Nephron progenitor cell (in vitro differentiated cells): Measurements from ENCODE around the gene TRIM2.

ENCODE experiments used
- DNase-seq: peaks from one replicate; pipeline ENCODE4 v3.0.0; 2021
- H3K27ac Mint-ChIP-seq: 2 replicates; pipeline ENCODE4 v1.8.0; 2021; ENCODE audit warnings: mild to moderate bottlenecking, moderate library complexity, mixed read lengths
- H3K27me3 Mint-ChIP-seq: 2 replicates; pipeline ENCODE4 v1.8.0; 2021; ENCODE audit warnings: mild to moderate bottlenecking, low read depth, mixed read lengths; ENCODE audit not compliant: poor library complexity
- H3K36me3 Mint-ChIP-seq: 2 replicates; pipeline ENCODE4 v1.8.0; 2021; ENCODE audit warnings: low read depth, mixed read lengths
- H3K4me1 Mint-ChIP-seq: 2 replicates; pipeline ENCODE4 v1.8.0; 2021; ENCODE audit warnings: mixed read lengths
- H3K4me3 Mint-ChIP-seq: 2 replicates; pipeline ENCODE4 v1.8.0; 2021; ENCODE audit warnings: mild to moderate bottlenecking, moderate library complexity, mixed read lengths
- H3K9me3 Mint-ChIP-seq: 2 replicates; pipeline ENCODE4 v1.8.0; 2021; ENCODE audit warnings: mild to moderate bottlenecking, moderate library complexity, mixed read lengths
- TF ChIP-seq, protein P1 (sequence below): fragments of 200-600 bp; sonication (generic); IDR thresholded peaks from 2 replicates; pipeline ENCODE4 v1.5.0; 2021; ENCODE audit warnings: antibody characterized with exemption

Gene TRIM2

DNA sequence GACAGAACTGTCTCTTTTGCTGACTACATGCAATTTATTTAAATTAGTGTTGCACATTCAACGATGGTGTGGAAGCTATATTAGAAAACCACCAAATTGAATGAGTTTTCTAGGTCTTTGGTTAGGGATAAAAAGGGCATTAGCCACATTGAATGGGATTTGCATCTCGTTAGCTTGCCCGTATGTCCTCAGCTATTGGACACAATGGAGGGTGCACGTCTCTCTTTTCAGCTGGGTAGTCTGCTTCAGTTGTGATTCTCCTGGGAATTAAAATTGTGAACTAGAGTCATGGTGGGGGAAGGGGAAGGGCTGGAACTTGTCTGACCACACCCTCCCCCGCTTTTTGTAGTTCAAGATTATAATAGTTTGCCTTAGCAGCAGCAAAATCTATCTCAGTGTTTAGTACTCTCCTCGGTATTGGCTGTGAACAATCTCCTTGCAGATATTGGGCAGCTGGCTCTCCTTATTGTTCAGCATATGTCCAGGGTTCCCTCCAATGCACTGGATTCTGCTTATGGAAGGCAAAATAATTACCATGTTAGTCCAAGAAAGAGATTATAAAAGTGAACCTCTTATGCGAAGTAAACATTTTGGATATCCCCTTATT, 23.3 kb downstream of the TRIM2 start:
- TF ChIP-seq, protein P1, sequence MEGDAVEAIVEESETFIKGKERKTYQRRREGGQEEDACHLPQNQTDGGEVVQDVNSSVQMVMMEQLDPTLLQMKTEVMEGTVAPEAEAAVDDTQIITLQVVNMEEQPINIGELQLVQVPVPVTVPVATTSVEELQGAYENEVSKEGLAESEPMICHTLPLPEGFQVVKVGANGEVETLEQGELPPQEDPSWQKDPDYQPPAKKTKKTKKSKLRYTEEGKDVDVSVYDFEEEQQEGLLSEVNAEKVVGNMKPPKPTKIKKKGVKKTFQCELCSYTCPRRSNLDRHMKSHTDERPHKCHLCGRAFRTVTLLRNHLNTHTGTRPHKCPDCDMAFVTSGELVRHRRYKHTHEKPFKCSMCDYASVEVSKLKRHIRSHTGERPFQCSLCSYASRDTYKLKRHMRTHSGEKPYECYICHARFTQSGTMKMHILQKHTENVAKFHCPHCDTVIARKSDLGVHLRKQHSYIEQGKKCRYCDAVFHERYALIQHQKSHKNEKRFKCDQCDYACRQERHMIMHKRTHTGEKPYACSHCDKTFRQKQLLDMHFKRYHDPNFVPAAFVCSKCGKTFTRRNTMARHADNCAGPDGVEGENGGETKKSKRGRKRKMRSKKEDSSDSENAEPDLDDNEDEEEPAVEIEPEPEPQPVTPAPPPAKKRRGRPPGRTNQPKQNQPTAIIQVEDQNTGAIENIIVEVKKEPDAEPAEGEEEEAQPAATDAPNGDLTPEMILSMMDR: no peak
- Mint-ChIP-seq H3K9me3 (peaks cover 17% of the 10 kb centered on the region), H3K4me3 (no peak overlapping the region), H3K36me3 (peaks cover 51% of the 10 kb centered on the region), H3K27me3 (peaks cover 3% of the 10 kb centered on the region), H3K4me1 (peaks cover 85% of the 10 kb centered on the region), H3K27ac (no peak overlapping the region)
- DNase-seq: no peak

DNA sequence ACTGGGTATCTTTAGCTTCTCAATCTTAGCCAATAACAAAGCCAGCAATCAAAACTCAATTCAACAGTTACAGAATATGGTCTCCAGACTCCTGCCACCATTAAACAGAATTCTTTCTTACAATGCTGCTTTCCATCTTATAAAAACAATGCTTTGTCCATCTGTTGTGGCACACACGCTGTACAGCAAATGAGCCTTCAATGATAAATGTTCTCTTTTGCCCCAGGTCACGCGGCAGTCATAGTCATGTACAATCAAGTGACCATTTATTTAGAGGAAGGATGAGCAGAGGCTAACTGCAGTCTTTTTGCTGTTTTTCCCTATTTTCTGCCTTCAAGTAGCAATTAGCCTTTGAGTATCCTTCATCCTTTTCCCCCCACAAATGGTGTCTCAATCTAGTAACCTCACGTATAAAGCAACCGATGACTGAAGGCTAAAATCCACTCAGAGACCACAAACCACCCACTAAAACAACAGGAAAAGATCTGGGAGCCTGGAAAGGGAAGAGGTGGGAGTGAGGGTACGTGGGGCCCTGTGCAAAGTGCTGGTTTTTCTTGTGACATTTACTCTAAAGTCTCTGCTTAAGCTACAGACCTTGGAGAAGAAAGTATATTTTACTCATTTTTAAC, 24.4 kb downstream of the TRIM2 start:
- peaks cover 17% of the 10 kb centered on the region for H3K9me3 Mint-ChIP-seq
- no peak for DNase-seq
- TF ChIP-seq, protein P1: no peak
- H3K4me3 Mint-ChIP-seq: peak overlapping the region; percentile 51
- H3K36me3 Mint-ChIP-seq: peaks cover 51% of the 10 kb centered on the region
- peak overlapping the region; percentile 88 for H3K27ac Mint-ChIP-seq
- H3K4me1 Mint-ChIP-seq: peaks cover 90% of the 10 kb centered on the region
- peaks cover 3% of the 10 kb centered on the region for H3K27me3 Mint-ChIP-seq

DNA sequence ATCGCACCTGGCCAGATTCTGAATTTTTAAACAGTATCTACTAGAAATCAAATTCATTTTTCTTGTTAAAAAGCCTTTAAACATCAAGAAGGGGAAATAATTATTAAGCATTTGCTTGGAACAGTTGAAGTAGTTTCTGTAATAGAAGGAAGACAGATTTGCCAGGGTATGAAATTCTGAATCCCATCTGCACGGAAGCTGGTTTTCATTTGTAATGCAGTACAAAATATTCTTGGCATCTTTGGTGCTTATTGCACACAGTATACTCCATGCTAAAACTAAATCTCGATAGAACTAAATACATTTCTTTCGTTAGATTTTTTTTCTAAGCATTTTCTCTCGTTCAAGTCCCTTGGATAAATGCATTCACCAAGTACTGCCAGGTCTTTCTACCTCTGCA, 25.3 kb downstream of the TRIM2 start:
- H3K4me1 Mint-ChIP-seq: peaks cover 90% of the 10 kb centered on the region
- DNase-seq: no peak
- TF ChIP-seq, protein P1: no peak
- peak overlapping the region; percentile 13 for H3K4me3 Mint-ChIP-seq
- H3K9me3 Mint-ChIP-seq: peaks cover 15% of the 10 kb centered on the region
- H3K27me3 Mint-ChIP-seq: peaks cover 3% of the 10 kb centered on the region
- peak overlapping the region; percentile 88 for H3K27ac Mint-ChIP-seq
- peaks cover 46% of the 10 kb centered on the region for H3K36me3 Mint-ChIP-seq

DNA sequence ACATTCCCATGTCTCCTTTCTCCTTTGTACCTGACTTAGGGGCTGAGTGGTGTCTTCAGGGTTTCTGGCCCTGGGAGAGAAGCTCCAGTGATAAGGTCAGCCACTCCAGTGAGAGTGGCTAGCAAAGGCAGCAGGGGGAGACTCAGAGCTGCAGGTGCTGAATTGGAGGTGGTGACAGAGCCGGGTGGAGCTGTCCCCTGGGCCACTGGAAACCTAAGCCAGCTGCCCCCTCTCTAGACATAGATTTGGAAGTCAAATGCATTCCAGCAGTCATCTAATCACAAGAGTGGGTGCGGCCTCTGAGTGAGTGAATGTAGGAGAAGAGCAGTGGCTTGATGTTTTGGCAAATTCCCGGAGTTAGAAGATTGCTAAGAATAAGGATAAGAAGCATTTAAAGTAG, 28.5 kb downstream of the TRIM2 start:
- TF ChIP-seq, protein P1: peak; percentile 7
- Mint-ChIP-seq H3K4me3 (peak overlapping the region; percentile 0), H3K36me3 (peaks cover 27% of the 10 kb centered on the region), H3K27ac (peak overlapping the region; percentile 39), H3K4me1 (peaks cover 84% of the 10 kb centered on the region), H3K9me3 (no peaks in the 10 kb centered on the region), H3K27me3 (peaks cover 7% of the 10 kb centered on the region)
- peak; percentile 26 for DNase-seq

DNA sequence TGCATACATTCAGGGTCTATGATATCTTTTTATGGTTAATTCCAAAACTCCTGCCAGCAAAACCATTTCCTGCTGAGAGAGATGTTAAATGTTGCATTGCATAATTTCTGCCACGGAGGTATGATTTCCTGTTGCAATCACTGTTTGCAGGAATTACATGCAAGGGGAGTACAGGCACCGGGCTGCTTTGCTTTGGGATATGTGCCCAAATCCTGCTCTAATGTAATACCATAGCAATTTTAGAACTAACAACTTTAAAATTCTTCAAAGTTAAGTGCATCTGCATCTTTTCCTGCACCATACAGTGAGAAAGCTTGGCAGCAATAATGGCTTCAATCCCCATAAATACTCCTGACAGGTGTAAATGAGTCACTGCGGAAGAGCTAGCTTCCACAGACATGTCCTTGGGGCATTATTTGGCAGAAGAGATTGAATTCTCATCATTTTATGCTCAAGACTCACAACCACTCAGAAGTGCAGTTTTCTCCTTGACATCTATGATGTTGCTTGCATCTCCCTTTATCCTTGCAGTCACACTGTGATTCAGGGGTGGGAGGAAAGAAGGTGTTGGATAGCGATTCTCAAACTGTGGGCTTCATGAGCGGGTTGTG, 29.6 kb downstream of the TRIM2 start:
- Mint-ChIP-seq H3K36me3 (peaks cover 33% of the 10 kb centered on the region), H3K27me3 (peaks cover 6% of the 10 kb centered on the region), H3K4me1 (peaks cover 73% of the 10 kb centered on the region), H3K27ac (no peak overlapping the region), H3K4me3 (no peak overlapping the region), H3K9me3 (no peaks in the 10 kb centered on the region)
- TF ChIP-seq, protein P1: no peak
- DNase-seq: no peak
